Type B pancreatic cell (in vitro differentiated cells): Measurements from ENCODE around the gene NR1D2. TPM values are rescaled to one million over a fixed set of nuclear protein-coding genes. Genes with fewer than 3 reads are reported as not detected.
A peak's percentile ranks its signal among the peaks of the same experiment; 100 is the strongest.

ENCODE experiments used
- DNase-seq: peaks from one replicate; pipeline ENCODE4 v3.0.0; 2021; ENCODE audit warnings: mixed read lengths; ENCODE audit not compliant: unreplicated experiment; ENCODE audit errors: extremely low spot score
- H3K27ac Mint-ChIP-seq: 2 replicates; pipeline ENCODE4 v1.8.0; 2021; ENCODE audit warnings: mild to moderate bottlenecking, mixed read lengths
- H3K27me3 Mint-ChIP-seq: 2 replicates; pipeline ENCODE4 v1.8.0; 2021; ENCODE audit warnings: mixed read lengths
- H3K36me3 Mint-ChIP-seq: 2 replicates; pipeline ENCODE4 v1.8.0; 2021; ENCODE audit warnings: mixed read lengths
- H3K4me1 Mint-ChIP-seq: one replicate; pipeline ENCODE4 v1.8.0; 2021; ENCODE audit warnings: mixed read lengths; ENCODE audit not compliant: unreplicated experiment
- H3K4me3 Mint-ChIP-seq: 2 replicates; pipeline ENCODE4 v1.8.0; 2021; ENCODE audit warnings: mild to moderate bottlenecking, mixed read lengths
- H3K9me3 Mint-ChIP-seq: 2 replicates; pipeline ENCODE4 v1.8.0; 2021; ENCODE audit warnings: mixed read lengths
- CTCF ChIP-seq: fragments of 200-600 bp; sonication (generic); conservative IDR thresholded peaks from 2 replicates; pipeline ENCODE4 v1.5.0; 2021; ENCODE audit warnings: antibody characterized with exemption, mild to moderate bottlenecking
- total RNA-seq: library from RNA; stranded (reverse); gene quantifications from 2 replicates; pipeline ENCODE4 v1.2.1, GENCODE V29; 2021; ENCODE audit warnings: low replicate concordance

The NR1D2 gene
- total RNA-seq, 1 donor from 2014 or later: 20.6 TPM

GRCh38 chr3:23945913-23946687, 1.0 kb downstream of the NR1D2 start:
- Mint-ChIP-seq H3K36me3 (peaks cover 8% of the 10 kb centered on the region), H3K27me3 (peaks cover 17% of the 10 kb centered on the region), H3K4me1 (peaks cover 40% of the 10 kb centered on the region), H3K9me3 (no peaks in the 10 kb centered on the region), H3K27ac (peak overlapping the region; percentile 98), H3K4me3 (peak overlapping the region; percentile 96)
- DNase-seq: peak; percentile 99
- TF ChIP-seq CTCF: no peak

DNA sequence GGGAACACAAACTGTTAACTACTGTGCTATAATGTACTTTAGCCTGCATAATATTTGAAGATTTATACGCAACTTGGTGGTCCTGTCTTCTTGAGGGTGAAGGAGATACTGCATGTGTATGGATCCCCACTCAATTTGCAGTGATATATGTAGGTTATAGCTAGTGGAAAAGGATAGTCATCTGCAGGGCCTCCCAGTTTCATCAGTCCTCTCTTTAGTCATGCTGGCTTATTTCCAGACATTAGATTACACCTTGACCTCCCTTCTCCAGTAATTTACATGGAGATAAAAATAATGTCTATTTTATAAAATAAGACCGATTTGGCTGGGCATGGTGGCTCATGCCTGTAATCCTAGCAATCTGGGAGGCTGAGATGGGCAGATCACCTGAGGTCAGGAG, 3.7 kb downstream of the NR1D2 start:
- peaks cover 11% of the 10 kb centered on the region for H3K27me3 Mint-ChIP-seq
- H3K4me3 Mint-ChIP-seq: no peak overlapping the region
- H3K9me3 Mint-ChIP-seq: no peaks in the 10 kb centered on the region
- no peak for DNase-seq
- H3K36me3 Mint-ChIP-seq: peaks cover 12% of the 10 kb centered on the region
- H3K27ac Mint-ChIP-seq: no peak overlapping the region
- H3K4me1 Mint-ChIP-seq: peaks cover 52% of the 10 kb centered on the region
- TF ChIP-seq CTCF: no peak

DNA sequence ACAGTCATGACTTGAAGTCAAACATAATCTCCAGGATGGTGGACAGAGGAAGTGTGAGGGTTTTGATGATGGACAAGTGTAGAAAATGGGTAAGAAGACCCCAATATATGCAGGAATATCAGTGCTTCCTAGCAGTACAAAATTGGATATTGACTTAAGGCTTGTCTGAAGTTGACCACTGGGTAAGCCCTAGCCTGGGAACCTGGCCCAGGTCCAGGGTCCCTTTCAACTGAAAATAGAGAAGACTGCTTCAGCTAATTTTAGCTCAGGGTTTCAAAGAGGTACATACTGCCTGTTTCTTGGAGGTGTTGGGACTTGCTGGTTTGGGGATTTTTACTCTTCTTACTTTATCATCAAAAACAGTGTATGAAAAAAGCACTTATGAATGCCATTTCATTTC, 4.7 kb downstream of the NR1D2 start:
- H3K27me3 Mint-ChIP-seq: peaks cover 3% of the 10 kb centered on the region
- peak overlapping the region; percentile 49 for H3K27ac Mint-ChIP-seq
- TF ChIP-seq CTCF: no peak
- no peak for DNase-seq
- H3K9me3 Mint-ChIP-seq: no peaks in the 10 kb centered on the region
- peaks cover 16% of the 10 kb centered on the region for H3K36me3 Mint-ChIP-seq
- H3K4me3 Mint-ChIP-seq: peak overlapping the region; percentile 32
- H3K4me1 Mint-ChIP-seq: peaks cover 51% of the 10 kb centered on the region

DNA sequence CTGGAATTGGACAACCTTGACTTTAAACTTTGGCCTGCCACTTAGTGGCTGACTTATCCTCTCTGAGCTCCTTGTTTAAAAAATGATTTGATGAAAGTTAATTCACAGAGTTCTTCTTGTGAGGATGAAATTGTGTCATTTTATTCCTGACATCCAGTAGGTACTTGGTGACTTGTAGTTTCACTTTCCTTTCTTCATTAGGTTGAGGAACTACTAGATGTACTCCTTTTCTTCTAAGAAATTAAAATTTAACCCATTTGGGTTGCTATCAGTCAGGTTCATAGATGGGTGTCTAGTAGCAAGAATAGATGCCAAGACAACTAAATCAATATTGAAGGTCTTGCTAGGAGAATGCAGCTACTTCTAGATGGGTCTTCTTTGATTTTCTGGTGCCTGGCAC, 5.2 kb downstream of the NR1D2 start:
- Mint-ChIP-seq H3K27me3 (peaks cover 3% of the 10 kb centered on the region), H3K9me3 (no peaks in the 10 kb centered on the region), H3K27ac (peak overlapping the region; percentile 49), H3K36me3 (peaks cover 21% of the 10 kb centered on the region), H3K4me3 (peak overlapping the region; percentile 32), H3K4me1 (peaks cover 53% of the 10 kb centered on the region)
- no peak for TF ChIP-seq CTCF
- no peak for DNase-seq

- TF ChIP-seq CTCF: no peak
- no peak overlapping the region for H3K4me3 Mint-ChIP-seq
- H3K9me3 Mint-ChIP-seq: no peaks in the 10 kb centered on the region
- H3K27me3 Mint-ChIP-seq: no peaks in the 10 kb centered on the region
- no peak overlapping the region for H3K27ac Mint-ChIP-seq
- DNase-seq: no peak
- peaks cover 47% of the 10 kb centered on the region for H3K4me1 Mint-ChIP-seq
- peaks cover 34% of the 10 kb centered on the region for H3K36me3 Mint-ChIP-seq
Measured at GRCh38 chr3:23952646-23953045, 7.6 kb downstream of the NR1D2 start.
